ENCODE measurements around the gene VPS37B.

Gene VPS37B

DNA sequence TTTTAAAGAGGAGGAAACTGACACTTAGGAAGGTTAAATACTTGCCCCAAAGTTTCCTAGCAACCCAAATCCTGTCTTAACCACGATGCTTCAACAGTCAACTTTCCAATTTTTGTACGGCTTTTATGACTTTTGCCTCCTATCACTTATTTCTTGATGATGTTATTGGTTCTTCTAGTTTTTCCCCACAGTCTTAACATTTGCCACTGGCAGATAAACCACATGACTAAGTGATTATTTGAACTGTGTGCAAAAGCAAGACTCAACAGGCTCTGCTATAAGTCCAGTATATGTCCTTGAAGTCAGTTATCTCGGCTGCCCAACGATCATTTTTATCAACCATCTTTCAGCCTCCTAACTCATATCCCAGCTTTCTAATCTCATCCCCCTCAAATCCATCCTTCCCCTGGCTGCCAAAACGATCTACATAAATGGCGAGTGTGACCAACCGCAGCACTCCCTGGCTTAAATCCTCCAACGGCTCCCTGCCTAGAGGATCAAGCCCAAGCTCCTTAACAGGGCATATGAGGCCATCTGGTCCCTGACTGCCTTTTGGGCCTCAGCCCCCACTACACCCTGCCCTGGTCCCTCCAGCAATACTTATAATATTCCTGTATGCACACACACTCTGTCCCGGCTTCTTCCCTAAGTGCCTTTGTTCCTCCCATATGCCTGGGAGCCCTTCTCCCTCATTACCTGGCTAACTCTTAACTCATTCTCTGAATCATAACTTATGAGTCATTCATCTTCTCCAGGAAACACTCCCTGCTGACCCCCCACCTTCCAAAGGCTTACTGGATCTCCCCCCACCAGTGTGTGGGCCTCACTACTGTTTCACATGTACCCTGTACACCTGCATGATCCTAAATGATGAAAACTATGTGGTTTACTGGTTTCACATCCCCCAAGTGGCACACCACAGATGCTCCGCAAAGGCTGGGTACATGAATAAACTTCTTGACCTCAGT lies 8.8 kb downstream of the VPS37B start:
- DNase-seq (ENCODE audit: extremely low read depth, low read depth), result no peak
- TF ChIP-seq, protein P1, sequence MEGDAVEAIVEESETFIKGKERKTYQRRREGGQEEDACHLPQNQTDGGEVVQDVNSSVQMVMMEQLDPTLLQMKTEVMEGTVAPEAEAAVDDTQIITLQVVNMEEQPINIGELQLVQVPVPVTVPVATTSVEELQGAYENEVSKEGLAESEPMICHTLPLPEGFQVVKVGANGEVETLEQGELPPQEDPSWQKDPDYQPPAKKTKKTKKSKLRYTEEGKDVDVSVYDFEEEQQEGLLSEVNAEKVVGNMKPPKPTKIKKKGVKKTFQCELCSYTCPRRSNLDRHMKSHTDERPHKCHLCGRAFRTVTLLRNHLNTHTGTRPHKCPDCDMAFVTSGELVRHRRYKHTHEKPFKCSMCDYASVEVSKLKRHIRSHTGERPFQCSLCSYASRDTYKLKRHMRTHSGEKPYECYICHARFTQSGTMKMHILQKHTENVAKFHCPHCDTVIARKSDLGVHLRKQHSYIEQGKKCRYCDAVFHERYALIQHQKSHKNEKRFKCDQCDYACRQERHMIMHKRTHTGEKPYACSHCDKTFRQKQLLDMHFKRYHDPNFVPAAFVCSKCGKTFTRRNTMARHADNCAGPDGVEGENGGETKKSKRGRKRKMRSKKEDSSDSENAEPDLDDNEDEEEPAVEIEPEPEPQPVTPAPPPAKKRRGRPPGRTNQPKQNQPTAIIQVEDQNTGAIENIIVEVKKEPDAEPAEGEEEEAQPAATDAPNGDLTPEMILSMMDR (IDR thresholded peaks at IDR 0.05; ENCODE audit: low read depth, low read length), result no peak

DNA sequence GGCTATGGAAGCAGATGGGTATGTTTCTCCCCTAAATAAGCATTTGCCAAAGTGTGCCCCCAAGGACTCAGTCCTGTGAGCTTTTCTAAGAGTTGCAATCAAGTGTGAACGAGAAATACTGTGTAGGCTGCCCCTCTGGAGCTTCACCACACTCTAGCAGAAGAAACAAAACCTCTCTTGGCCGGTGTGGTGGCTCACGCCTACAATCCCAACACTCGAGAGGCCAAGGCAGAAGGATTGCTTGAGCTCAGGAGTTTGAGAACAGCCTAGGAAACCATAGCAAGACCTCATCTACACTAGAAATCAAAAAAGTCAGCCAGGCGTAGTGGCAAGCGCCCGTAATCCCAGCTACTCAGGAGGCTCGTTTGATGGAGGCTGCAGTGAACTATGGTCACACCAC lies 9.8 kb downstream of the VPS37B start:
- TF ChIP-seq, protein P1 (IDR thresholded peaks at IDR 0.05; ENCODE audit: low read depth, low read length), result no peak
- no peak for DNase-seq (ENCODE audit: extremely low read depth, low read depth)

DNA sequence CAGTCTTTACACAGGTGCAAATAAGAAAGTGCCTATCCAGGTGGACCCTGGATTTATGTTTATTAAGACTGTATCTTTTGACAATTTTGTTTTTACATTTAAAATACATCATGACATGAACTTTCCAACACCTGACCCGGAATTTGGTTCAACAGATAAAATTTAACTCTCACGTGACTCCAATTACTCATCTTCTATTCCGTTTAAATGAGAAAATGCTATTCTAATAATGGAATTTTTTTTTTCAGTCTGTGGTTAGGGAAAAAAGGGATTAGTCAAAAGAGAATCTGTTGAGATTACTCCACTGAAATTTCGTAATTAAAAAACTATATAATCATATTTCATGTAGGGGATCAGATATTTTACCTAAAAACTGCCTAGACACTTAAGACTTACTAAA lies 11.1 kb downstream of the VPS37B start:
- TF ChIP-seq, protein P1 (IDR thresholded peaks at IDR 0.05; ENCODE audit: low read depth, low read length), result no peak
- DNase-seq (ENCODE audit: extremely low read depth, low read depth), result no peak

DNA sequence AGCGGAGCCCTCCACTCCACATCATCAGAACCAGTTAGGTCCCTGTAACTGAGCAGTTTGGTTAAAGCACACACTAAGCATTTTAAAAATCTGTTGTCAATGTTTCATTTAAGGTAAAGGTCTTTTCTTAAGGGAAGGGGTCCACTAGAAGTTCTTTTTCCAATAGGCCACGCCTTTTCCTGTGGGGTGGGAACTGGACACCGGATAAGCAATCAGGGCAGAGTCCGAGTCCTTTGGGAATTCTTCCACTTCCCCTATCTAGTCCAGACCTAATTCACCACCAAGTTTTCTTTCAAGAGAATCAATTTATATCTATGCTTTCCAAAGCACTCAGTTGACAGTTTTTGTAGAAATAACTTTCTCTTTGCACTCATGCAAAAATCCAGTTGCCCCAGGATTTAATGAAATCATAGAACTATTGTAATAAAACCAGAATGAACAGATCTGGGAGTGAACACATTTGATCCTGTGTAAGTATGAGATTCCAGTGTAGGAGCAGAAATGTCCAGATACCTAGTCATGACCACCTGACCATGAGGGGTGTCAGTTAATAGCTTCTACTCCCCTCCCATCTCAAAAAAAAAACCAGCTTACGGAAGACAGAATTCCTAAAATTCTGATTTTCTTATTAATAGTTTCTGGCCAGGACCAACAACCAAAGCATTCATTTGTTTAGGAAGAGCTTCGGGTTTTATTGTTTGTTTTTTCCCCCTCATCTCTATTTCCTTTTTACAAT lies 11.7 kb downstream of the VPS37B start:
- DNase-seq (ENCODE audit: extremely low read depth, low read depth), result no peak
- TF ChIP-seq, protein P1 (IDR thresholded peaks at IDR 0.05; ENCODE audit: low read depth, low read length), result no peak

DNA sequence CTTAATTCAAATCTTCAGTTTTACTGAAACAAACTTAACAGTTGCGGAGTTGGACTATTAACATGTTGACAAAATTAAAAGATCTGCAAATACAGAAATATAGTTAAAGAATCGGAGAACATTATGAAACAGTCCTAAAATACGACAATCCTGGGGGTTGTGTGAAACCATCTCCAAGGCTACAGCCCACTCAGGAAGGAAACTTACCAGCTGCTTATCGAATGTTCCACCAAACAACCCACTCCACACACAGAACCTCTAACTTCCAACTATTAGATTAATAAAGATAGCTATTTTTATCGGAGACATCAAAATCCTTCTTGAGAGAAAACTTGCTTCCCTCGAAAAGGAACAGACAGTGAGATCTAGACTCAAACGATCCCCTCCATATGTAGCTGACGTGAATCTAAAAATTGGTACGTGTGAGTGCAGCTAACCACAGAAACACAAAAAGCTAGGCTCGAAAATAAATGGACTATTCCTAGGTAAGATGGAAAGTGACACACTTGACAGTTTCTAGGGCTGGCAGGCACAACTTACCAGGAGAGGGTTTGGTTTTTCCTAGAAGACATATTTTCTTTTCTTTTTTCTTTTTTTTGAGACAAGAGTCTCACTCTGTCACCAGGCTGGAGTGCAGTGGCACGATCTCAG lies 12.9 kb downstream of the VPS37B start:
- DNase-seq (ENCODE audit: extremely low read depth, low read depth), result no peak
- TF ChIP-seq, protein P1 (IDR thresholded peaks at IDR 0.05; ENCODE audit: low read depth, low read length), result no peak

DNA sequence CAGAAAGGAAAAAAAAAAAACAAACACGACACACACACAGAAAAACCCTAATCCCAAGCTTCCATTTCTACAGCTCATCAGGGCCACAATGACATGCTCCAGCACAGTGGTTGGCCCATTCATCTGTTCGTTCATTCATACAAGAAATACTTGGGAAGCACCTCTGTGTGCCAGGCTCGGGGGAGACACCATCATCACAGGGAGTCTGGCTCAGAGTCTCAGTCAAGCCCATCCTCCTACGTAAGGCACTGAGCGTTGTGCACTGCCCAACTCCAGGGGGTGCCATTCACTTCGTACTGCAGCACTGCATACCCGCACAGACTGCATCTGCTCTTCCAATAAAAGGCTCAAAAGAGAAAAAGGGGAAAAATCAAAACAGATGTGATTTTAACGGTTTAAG lies 15.3 kb downstream of the VPS37B start:
- DNase-seq (ENCODE audit: extremely low read depth, low read depth), result no peak
- TF ChIP-seq, protein P1 (IDR thresholded peaks at IDR 0.05; ENCODE audit: low read depth, low read length), result peak; percentile 60

All from AG09319 (cell line).